Panc1 (cell line): ENCODE data around the gene PIWIL4. TPM values are rescaled to one million over a fixed set of nuclear protein-coding genes. Genes with fewer than 3 reads are reported as not detected.

Experiments used
- ATAC-seq: fragments of 200-7000 bp; cut with Tn5 transposase; 2 replicates; pipeline ENCODE4 v1.9.1; 2020; ENCODE audit warnings: mild to moderate bottlenecking, moderate library complexity
- BruUV-seq: library from RNA; stranded (reverse); fragments of 400-500 nt; replicated peaks from 2 replicates; lab custom pipeline; 2021; lab: Mats Ljungman, UMichigan
- CTCF ChIA-PET: fragments of 300-600 bp; sonication (Branson Sonifier 250); formaldehyde crosslinking; loops from one replicate; lab custom pipeline; 2022; ENCODE audit warnings: antibody characterized with exemption; lab: Charles Lee
- POLR2A ChIA-PET: fragments of 300-600 bp; sonication (Branson Sonifier 250); formaldehyde crosslinking; loops from one replicate; lab custom pipeline; 2022; ENCODE audit warnings: antibody characterized with exemption; lab: Charles Lee
- DNase-seq: peaks from one replicate; pipeline ENCODE4 v3.0.0-alpha.2; 2010; ENCODE audit warnings: low read depth, low spot score
- H3K27ac ChIP-seq: 2 replicates; pipeline ENCODE4 v1.5.1; 2011; ENCODE audit warnings: mild to moderate bottlenecking, low read length, inconsistent platforms
- H3K27me3 ChIP-seq: fragments of 200-500 bp; sonication (Bioruptor generic); 2 replicates; pipeline ENCODE4 v1.6.0; 2014; ENCODE audit warnings: low read length, inconsistent platforms; ENCODE audit not compliant: control insufficient read depth, insufficient read depth
- H3K36me3 ChIP-seq: fragments of 200-500 bp; sonication (Bioruptor generic); 2 replicates; pipeline ENCODE4 v1.5.1; 2014; ENCODE audit warnings: inconsistent platforms, mild to moderate bottlenecking, low read length, moderate library complexity; ENCODE audit not compliant: control insufficient read depth, insufficient read depth
- H3K4me1 ChIP-seq: 2 replicates; pipeline ENCODE4 v1.5.1; 2011; ENCODE audit warnings: inconsistent platforms, mild to moderate bottlenecking, low read length, moderate library complexity; ENCODE audit not compliant: control insufficient read depth, insufficient read depth
- H3K4me3 ChIP-seq, 2 experiments: 2 replicates each; pipeline ENCODE4 v1.5.1; 2011 to 2012; ENCODE audit warnings: low read depth in 2 of 2, low read length in 2 of 2, mild to moderate bottlenecking in 2 of 2, inconsistent platforms in 1 of 2, moderate library complexity in 1 of 2
- H3K9me3 ChIP-seq: fragments of 200-500 bp; sonication (Bioruptor generic); 2 replicates; pipeline ENCODE4 v1.5.1; 2014; ENCODE audit warnings: low read depth, mild to moderate bottlenecking, inconsistent platforms, low read length, moderate library complexity; ENCODE audit not compliant: control insufficient read depth, insufficient read depth
- POLR2AphosphoS5 ChIP-seq: IDR thresholded peaks from 2 replicates; pipeline ENCODE4 v1.6.1; 2012; ENCODE audit warnings: mild to moderate bottlenecking, low read depth, low read length, moderate library complexity
- REST ChIP-seq, 2 experiments: IDR thresholded peaks; 2 replicates each; pipeline ENCODE4 v1.6.1; 2011 to 2012; ENCODE audit warnings: low read depth in 2 of 2, control low read depth in 1 of 2, low read length in 1 of 2, mild to moderate bottlenecking in 1 of 2, moderate library complexity in 1 of 2; ENCODE audit not compliant: insufficient read depth in 1 of 2
- SIN3A ChIP-seq: IDR thresholded peaks from 2 replicates; pipeline ENCODE4 v1.6.1; 2012; ENCODE audit warnings: low read depth, mild to moderate bottlenecking, low read length, moderate library complexity, borderline replicate concordance; ENCODE audit not compliant: insufficient read depth
- TCF7L2 ChIP-seq: IDR thresholded peaks from 2 replicates; pipeline ENCODE4 v1.6.1; 2011; ENCODE audit warnings: mild to moderate bottlenecking, low read depth, low read length, inconsistent platforms
- in situ Hi-C: cut with HindIII; loops from 2 replicates; pipeline ENCODE4 v1.10.0; 2016; ENCODE audit warnings: low sequenced_read_pairs, low pct_unique_long_range_greater_than_20kb
- intact Hi-C: fragments of 100-400 bp; cut with micrococcal nuclease; formaldehyde crosslinking; loops from one replicate; pipeline ENCODE4 v1.10.0; 2022; ENCODE audit not compliant: unreplicated experiment
- total RNA-seq: library from RNA; stranded (reverse); gene quantifications from one replicate; pipeline ENCODE4 v1.2.1, GENCODE V29; 2021; ENCODE audit not compliant: unreplicated experiment
- TF ChIP-seq, protein P1 (sequence below): fragments of 450-650 bp; IDR thresholded peaks from 2 replicates; pipeline ENCODE4 v1.5.1; 2017; ENCODE audit warnings: mild to moderate bottlenecking

PIWIL4 gene
- total RNA-seq, 1 experiment from 2014 or later = 2.1 TPM

DNA sequence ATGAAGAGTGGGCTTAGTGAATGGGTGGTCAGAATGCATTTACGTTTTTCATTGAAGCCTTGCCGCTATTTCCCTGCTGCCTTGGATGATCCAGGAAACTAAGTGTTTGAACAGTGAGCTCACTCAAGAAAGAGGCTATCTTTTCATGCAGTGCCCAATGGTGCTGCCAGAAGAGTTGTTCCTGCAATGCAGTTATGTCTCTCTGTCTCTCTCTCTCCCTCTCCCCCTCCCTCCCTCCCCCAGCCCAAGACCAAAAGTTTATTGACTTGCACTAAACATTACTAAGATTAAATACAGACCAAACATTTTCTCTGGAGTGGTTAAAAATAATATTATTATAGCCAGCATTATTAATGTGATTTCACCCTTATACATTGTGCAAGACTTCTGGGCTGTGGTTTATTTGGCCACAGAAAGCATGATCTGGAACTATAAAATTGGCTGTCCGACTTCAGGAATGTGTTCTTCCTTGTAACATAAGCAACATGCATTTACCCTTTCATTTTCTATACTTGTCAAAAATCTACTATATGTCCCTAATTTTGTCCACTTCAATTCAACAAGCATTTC, 30.1 kb upstream of the PIWIL4 start:
- CTCF ChIA-PET = no interaction called here
- TF ChIP-seq POLR2AphosphoS5 (no peak), REST (IDR thresholded peaks at IDR 0.05; ENCODE audit: insufficient read depth in 1 of 2, low read depth in 2 of 2, low read length in 1 of 2) (no peak), TCF7L2 (no peak)
- BruUV-seq = no TSS peak
- in situ Hi-C loops (no loop called here), intact Hi-C loops (no loop called here)
- DNase-seq = no peak
- Histone ChIP-seq H3K4me3 (no peak overlapping the region), H3K36me3 (no peaks in the 10 kb centered on the region), H3K27ac (no peak overlapping the region), H3K9me3 (no peaks in the 10 kb centered on the region), H3K27me3 (peaks cover 2% of the 10 kb centered on the region; the same call in 1 of the 2 replicates), H3K4me1 (no peaks in the 10 kb centered on the region)
- ATAC-seq = no peak
- POLR2A ChIA-PET = no interaction called here

GRCh38 chr11:94539420-94539819, 27.7 kb upstream of the PIWIL4 start:
- Histone ChIP-seq H3K4me3 (no peak overlapping the region), H3K36me3 (no peaks in the 10 kb centered on the region), H3K27me3 (peaks cover 2% of the 10 kb centered on the region; the same call in 1 of the 2 replicates), H3K9me3 (no peaks in the 10 kb centered on the region), H3K4me1 (peaks cover 7% of the 10 kb centered on the region), H3K27ac (no peak overlapping the region)
- in situ Hi-C loops (no loop called here), intact Hi-C loops (no loop called here)
- CTCF ChIA-PET = no interaction called here
- no TSS peak for BruUV-seq
- no peak for DNase-seq
- no peak for TF ChIP-seq REST (IDR thresholded peaks at IDR 0.05; ENCODE audit: insufficient read depth in 1 of 2, low read depth in 2 of 2, low read length in 1 of 2)
- TF ChIP-seq, protein P1, sequence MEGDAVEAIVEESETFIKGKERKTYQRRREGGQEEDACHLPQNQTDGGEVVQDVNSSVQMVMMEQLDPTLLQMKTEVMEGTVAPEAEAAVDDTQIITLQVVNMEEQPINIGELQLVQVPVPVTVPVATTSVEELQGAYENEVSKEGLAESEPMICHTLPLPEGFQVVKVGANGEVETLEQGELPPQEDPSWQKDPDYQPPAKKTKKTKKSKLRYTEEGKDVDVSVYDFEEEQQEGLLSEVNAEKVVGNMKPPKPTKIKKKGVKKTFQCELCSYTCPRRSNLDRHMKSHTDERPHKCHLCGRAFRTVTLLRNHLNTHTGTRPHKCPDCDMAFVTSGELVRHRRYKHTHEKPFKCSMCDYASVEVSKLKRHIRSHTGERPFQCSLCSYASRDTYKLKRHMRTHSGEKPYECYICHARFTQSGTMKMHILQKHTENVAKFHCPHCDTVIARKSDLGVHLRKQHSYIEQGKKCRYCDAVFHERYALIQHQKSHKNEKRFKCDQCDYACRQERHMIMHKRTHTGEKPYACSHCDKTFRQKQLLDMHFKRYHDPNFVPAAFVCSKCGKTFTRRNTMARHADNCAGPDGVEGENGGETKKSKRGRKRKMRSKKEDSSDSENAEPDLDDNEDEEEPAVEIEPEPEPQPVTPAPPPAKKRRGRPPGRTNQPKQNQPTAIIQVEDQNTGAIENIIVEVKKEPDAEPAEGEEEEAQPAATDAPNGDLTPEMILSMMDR = no peak
- TF ChIP-seq POLR2AphosphoS5 = no peak
- no peak for TF ChIP-seq TCF7L2
- no peak for TF ChIP-seq SIN3A
- ATAC-seq = no peak
- POLR2A ChIA-PET = interaction anchor here (0.6 kb wide), 1 partner anchor 740 kb away, joined by 7 read pairs; no protein-coding TSS in a partner anchor
